ENCODE results near the gene ZFPM1. TPM values are rescaled to one million over a fixed set of nuclear protein-coding genes. Genes with fewer than 3 reads are reported as not detected.

Gene ZFPM1
- total RNA-seq, 1 donor from 2014 or later: 0.79 TPM

GRCh38 chr16:88412766-88413165 lies 40.3 kb upstream of the ZFPM1 start:
- no peak for FAIRE-seq
- no peak overlapping the region for H3K4me3 ChIP-seq (ENCODE audit: low read depth, low read length)
- TF ChIP-seq CTCF (IDR thresholded peaks at IDR 0.05; ENCODE audit: insufficient read depth, low read length, severe bottlenecking): no peak
- H3K27me3 ChIP-seq (ENCODE audit: control insufficient read depth, insufficient read depth, low read length): no peaks in the 10 kb centered on the region
- no peaks in the 10 kb centered on the region for H3K36me3 ChIP-seq (ENCODE audit: control insufficient read depth, insufficient read depth, low read length)
- DNase-seq (ENCODE audit: low read depth): no peak

GRCh38 chr16:88413231-88413630 lies 39.8 kb upstream of the ZFPM1 start:
- TF ChIP-seq CTCF (IDR thresholded peaks at IDR 0.05; ENCODE audit: insufficient read depth, low read length, severe bottlenecking): no peak
- H3K4me3 ChIP-seq (ENCODE audit: low read depth, low read length): no peak overlapping the region
- no peaks in the 10 kb centered on the region for H3K36me3 ChIP-seq (ENCODE audit: control insufficient read depth, insufficient read depth, low read length)
- DNase-seq (ENCODE audit: low read depth): no peak
- no peak for FAIRE-seq
- no peaks in the 10 kb centered on the region for H3K27me3 ChIP-seq (ENCODE audit: control insufficient read depth, insufficient read depth, low read length)

DNA sequence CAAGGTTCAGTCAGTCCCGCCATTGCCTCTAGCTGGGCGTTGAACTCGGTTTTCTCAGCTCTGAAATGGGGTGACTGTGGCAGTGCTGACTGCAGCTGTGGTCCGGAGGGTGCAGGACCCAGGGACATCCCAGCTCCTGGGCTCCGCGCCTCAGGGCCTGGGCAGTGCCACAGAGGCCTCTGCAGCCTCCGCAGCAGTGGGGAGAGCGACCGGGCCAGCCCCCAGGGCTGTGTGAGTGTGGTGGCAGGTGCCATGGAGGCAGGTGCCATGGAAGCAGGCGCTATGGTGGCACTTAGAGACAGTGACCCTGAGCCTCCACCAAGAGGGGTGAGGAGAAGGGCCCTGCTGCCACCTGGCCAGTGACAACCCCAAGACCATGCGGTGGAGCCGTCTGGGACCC lies 39.4 kb upstream of the ZFPM1 start:
- Histone ChIP-seq H3K4me3 (ENCODE audit: low read depth, low read length) (no peak overlapping the region), H3K27me3 (ENCODE audit: control insufficient read depth, insufficient read depth, low read length) (no peaks in the 10 kb centered on the region), H3K36me3 (ENCODE audit: control insufficient read depth, insufficient read depth, low read length) (no peaks in the 10 kb centered on the region)
- no peak for TF ChIP-seq CTCF (IDR thresholded peaks at IDR 0.05; ENCODE audit: insufficient read depth, low read length, severe bottlenecking)
- DNase-seq (ENCODE audit: low read depth) (no peak), FAIRE-seq (no peak)

DNA sequence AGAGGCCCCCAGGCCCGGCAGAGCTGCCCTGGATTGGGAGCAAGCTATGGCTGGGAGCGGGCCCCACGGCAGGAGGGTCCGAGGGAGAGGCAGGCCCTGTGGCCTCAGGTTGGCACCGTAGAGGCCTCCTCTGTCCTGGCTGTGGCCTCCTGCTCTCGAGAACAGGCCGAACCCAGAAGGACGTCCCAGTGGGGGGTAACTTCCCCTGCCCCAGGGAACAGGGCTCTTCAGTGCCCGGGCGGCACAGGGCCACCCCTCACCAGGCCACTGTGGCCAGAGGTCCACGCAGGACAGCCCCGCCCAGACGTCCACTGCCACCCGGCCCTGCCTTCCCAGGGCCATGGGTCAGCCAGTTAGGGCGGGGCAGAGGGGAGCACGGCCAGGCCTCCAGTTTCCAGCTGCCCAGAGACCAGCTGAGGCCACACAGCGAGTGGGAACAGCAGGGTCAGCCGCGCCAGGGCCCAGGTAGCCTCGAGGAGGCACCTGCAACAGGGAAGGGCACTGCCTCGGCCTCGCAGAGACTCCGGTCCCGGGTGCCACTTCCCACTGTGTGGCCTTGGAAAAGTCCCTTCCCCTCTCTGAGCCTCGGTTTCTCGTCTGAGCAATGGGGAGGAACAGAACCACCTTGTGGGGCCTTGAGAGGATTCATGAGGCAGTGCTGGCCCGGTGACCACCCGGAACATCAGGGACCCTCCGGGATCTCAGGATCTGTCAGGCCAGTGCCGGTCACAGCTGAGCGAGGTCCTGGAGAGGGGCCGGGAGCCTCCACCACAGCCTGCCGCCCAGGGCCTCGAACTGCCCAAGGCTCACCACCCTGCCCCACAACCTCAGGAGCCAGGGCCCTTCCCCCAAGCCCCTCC lies 38.3 kb upstream of the ZFPM1 start:
- no peak for FAIRE-seq
- H3K27me3 ChIP-seq (ENCODE audit: control insufficient read depth, insufficient read depth, low read length): no peaks in the 10 kb centered on the region
- no peaks in the 10 kb centered on the region for H3K36me3 ChIP-seq (ENCODE audit: control insufficient read depth, insufficient read depth, low read length)
- no peak overlapping the region for H3K4me3 ChIP-seq (ENCODE audit: low read depth, low read length)
- no peak for DNase-seq (ENCODE audit: low read depth)
- no peak for TF ChIP-seq CTCF (IDR thresholded peaks at IDR 0.05; ENCODE audit: insufficient read depth, low read length, severe bottlenecking)

GRCh38 chr16:88415381-88415705 lies 37.7 kb upstream of the ZFPM1 start:
- Histone ChIP-seq H3K4me3 (ENCODE audit: low read depth, low read length) (no peak overlapping the region), H3K27me3 (ENCODE audit: control insufficient read depth, insufficient read depth, low read length) (no peaks in the 10 kb centered on the region), H3K36me3 (ENCODE audit: control insufficient read depth, insufficient read depth, low read length) (no peaks in the 10 kb centered on the region)
- DNase-seq (ENCODE audit: low read depth) (no peak), FAIRE-seq (no peak)
- TF ChIP-seq CTCF (IDR thresholded peaks at IDR 0.05; ENCODE audit: insufficient read depth, low read length, severe bottlenecking): no peak

Data from bronchial epithelial cell (primary cell).